ENCODE measurements around the gene EFHB.
"Not testable (repeated sequence)": the region's sequence is repeated elsewhere in the genome, so short reads cannot be mapped to it uniquely, and the experiment has no call there.

Gene EFHB

GRCh38 chr3:19903649-19904048 lies 30.4 kb downstream of the EFHB start:
- no peak for TF ChIP-seq CTCF (IDR thresholded peaks at IDR 0.05; ENCODE audit: control insufficient read depth, extremely low read depth, insufficient read depth)
- no peak overlapping the region for H3K4me3 ChIP-seq (ENCODE audit: low read depth, low read length)
- no peak for DNase-seq (ENCODE audit: low read depth)

DNA sequence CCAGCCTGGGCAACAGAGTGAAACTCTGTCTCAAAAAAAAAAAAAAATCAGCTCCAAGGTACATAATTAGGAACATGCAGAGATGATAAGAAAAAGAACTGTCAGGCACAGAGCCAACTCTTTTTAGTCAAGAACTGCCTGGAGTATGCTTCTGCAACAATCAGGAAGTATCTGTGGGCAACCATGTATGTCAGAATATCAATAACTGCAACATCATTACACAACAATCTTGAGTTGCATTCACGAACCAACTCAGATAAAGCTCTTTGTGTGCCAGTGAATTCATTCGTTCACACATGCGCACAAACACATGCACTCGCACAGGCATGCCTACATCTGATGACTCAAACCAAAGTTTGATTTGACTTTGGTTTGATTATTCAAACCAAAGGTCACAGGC lies 32.1 kb downstream of the EFHB start:
- DNase-seq (ENCODE audit: low read depth): peak; percentile 68
- no peak for TF ChIP-seq CTCF (IDR thresholded peaks at IDR 0.05; ENCODE audit: control insufficient read depth, extremely low read depth, insufficient read depth)
- no peak overlapping the region for H3K4me3 ChIP-seq (ENCODE audit: low read depth, low read length)

- no peak for DNase-seq (ENCODE audit: low read depth)
- TF ChIP-seq CTCF (IDR thresholded peaks at IDR 0.05; ENCODE audit: control insufficient read depth, extremely low read depth, insufficient read depth): no peak
- no peak overlapping the region for H3K4me3 ChIP-seq (ENCODE audit: low read depth, low read length)
Observed at GRCh38 chr3:19901337-19901736, 32.7 kb downstream of the EFHB start.

DNA sequence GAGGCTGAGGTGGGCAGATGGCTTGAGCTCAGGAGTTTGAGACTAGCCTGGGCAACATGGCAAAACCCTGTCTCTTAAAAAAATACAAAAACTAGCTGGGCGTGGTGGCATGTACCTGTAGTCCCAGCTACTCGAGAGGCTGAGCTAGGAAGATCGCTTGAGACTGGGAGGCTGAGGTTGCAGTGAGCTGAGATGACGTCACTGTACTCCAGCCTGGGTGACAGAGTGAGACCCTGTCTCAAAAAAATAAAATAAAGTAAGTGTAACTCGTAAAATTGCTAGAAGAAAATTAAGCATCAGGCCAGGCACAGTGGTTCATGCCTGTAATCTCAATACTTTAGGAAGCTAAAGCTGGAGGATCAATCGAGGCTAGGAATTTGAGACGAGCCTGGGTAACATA lies 34.2 kb downstream of the EFHB start:
- DNase-seq (ENCODE audit: low read depth); H3K4me3 ChIP-seq (ENCODE audit: low read depth, low read length): not testable (repeated sequence)

- H3K4me3 ChIP-seq (ENCODE audit: low read depth, low read length): no peak overlapping the region
- no peak for TF ChIP-seq CTCF (IDR thresholded peaks at IDR 0.05; ENCODE audit: control insufficient read depth, extremely low read depth, insufficient read depth)
- DNase-seq (ENCODE audit: low read depth): no peak
Observed at GRCh38 chr3:19899264-19899663, 34.8 kb downstream of the EFHB start.

GRCh38 chr3:19898721-19899120 lies 35.3 kb downstream of the EFHB start:
- no peak overlapping the region for H3K4me3 ChIP-seq (ENCODE audit: low read depth, low read length)
- DNase-seq (ENCODE audit: low read depth): no peak
- no peak for TF ChIP-seq CTCF (IDR thresholded peaks at IDR 0.05; ENCODE audit: control insufficient read depth, extremely low read depth, insufficient read depth)

DNA sequence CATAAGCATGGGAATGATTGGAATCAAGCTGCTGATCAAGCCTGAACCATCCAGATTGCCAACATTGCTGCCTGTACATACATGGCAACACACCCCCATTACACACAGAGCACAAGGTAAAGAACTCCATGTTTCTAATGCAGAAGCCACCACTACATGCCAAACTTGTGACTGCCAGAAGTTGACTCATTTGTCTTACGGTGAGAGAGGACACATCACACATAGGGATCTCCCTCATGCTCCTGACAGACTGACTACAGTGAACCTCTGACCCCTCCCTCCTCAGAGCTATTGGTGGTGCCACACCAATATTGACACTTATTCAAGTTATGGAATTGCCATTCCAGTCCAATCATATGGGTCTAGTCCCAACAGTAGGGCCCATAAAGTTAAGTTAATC lies 42.3 kb downstream of the EFHB start:
- TF ChIP-seq CTCF (IDR thresholded peaks at IDR 0.05; ENCODE audit: control insufficient read depth, extremely low read depth, insufficient read depth): no peak

More for the DNA sequence above, 42.3 kb downstream of the EFHB start:
- H3K4me3 ChIP-seq (ENCODE audit: low read depth, low read length): no peak overlapping the region
- no peak for DNase-seq (ENCODE audit: low read depth)
